ENCODE results near the gene CEP112. TPM values are rescaled to one million over a fixed set of nuclear protein-coding genes. Genes with fewer than 3 reads are reported as not detected.

CEP112 gene
- total and polyA plus RNA-seq, 9 of the 15 experiments (the other 6 are each of a cell fraction or from before 2014, with no cell fraction given) = 0.84 TPM; not detected in 8

- TF ChIP-seq REST (IDR thresholded peaks at IDR 0.05; ENCODE audit: borderline replicate concordance) (no peak), REST (CRISPR knock-in tag; IDR thresholded peaks at IDR 0.05; ENCODE audit: low read depth) (no peak), ARID1B (IDR thresholded peaks at IDR 0.05) (peak; percentile 44), FOXA3 (CRISPR knock-in tag; conservative IDR thresholded peaks at IDR 0.05 in 1 of 2, IDR thresholded peaks at IDR 0.05 in 1 of 2) (peak in 1 of 2 experiments; percentile 64; a peak in 2 of 4 replicates), POLR2A (conservative IDR thresholded peaks at IDR 0.05) (no peak), KDM4B (IDR thresholded peaks at IDR 0.05; ENCODE audit: borderline replicate concordance in 2 of 2, low read depth in 1 of 2) (no peak), SIN3B (IDR thresholded peaks at IDR 0.05; ENCODE audit: low read depth) (no peak), RBFOX2 (IDR thresholded peaks at IDR 0.05; ENCODE audit: low read depth, low read length) (no peak), ZFP36 (IDR thresholded peaks at IDR 0.05; ENCODE audit: low read depth, low read length, partially characterized antibody) (no peak), ZNF780A (CRISPR knock-in tag; IDR thresholded peaks at IDR 0.05) (no peak), ZBTB17 (CRISPR knock-in tag; IDR thresholded peaks at IDR 0.05) (no peak), NFE2L1 (tag; IDR thresholded peaks at IDR 0.05; ENCODE audit: borderline replicate concordance, low read depth) (peak; percentile 84), NFE2 (IDR thresholded peaks at IDR 0.05; ENCODE audit: low read depth) (peak; percentile 91), HOXB6 (CRISPR knock-in tag; IDR thresholded peaks at IDR 0.05; ENCODE audit: borderline replicate concordance) (no peak), ZNF512 (tag; IDR thresholded peaks at IDR 0.05) (no peak), C11orf30 (IDR thresholded peaks at IDR 0.05; ENCODE audit: low read depth) (peak; percentile 93), GATA2 (CRISPR knock-in tag; IDR thresholded peaks at IDR 0.05) (no peak), ZFP91 (CRISPR knock-in tag; IDR thresholded peaks at IDR 0.05) (no peak), MAFG (tag; conservative IDR thresholded peaks at IDR 0.05) (peak; percentile 96), LEF1 (IDR thresholded peaks at IDR 0.05) (peak; percentile 45; the same call in 1 of the 2 replicates)
Measured at GRCh38 chr17:65785109-65785508, 406.8 kb downstream of the CEP112 start (continued).
